RWPE2 (cell line): ENCODE measurements around the gene C11orf21.

Source experiments
- ATAC-seq: fragments of 200-7000 bp; cut with Tn5 transposase; 3 replicates; pipeline ENCODE4 v1.9.1; 2021; ENCODE audit warnings: low read depth
- DNase-seq: peaks from one replicate; pipeline ENCODE4 v3.0.0-alpha.2; 2020; ENCODE audit warnings: low spot score
- H3K27ac ChIP-seq: fragments of 450-650 bp; 2 replicates; pipeline ENCODE4 v1.5.1; 2017; ENCODE audit warnings: mild to moderate bottlenecking; ENCODE audit not compliant: poor library complexity, severe bottlenecking
- H3K27me3 ChIP-seq: fragments of 250-450 bp; sonication (Bioruptor Pico); 2 replicates; pipeline ENCODE4 v1.5.1; 2021; ENCODE audit warnings: mild to moderate bottlenecking, moderate library complexity; ENCODE audit not compliant: insufficient read depth, poor library complexity, severe bottlenecking
- H3K36me3 ChIP-seq: fragments of 250-450 bp; sonication (Bioruptor Pico); 2 replicates; pipeline ENCODE4 v1.5.1; 2020; ENCODE audit warnings: low read depth, mild to moderate bottlenecking, moderate library complexity
- H3K4me1 ChIP-seq: fragments of 250-450 bp; sonication (Bioruptor Pico); 2 replicates; pipeline ENCODE4 v1.5.1; 2021; ENCODE audit warnings: mild to moderate bottlenecking, moderate library complexity; ENCODE audit not compliant: insufficient read depth, poor library complexity, severe bottlenecking
- H3K4me3 ChIP-seq: fragments of 250-450 bp; sonication (Bioruptor Pico); 2 replicates; pipeline ENCODE4 v1.5.1; 2021; ENCODE audit warnings: mild to moderate bottlenecking, moderate library complexity; ENCODE audit not compliant: severe bottlenecking
- H3K9me3 ChIP-seq: fragments of 250-450 bp; sonication (Bioruptor Pico); 2 replicates; pipeline ENCODE4 v1.5.1; 2021; ENCODE audit warnings: mild to moderate bottlenecking, moderate library complexity; ENCODE audit not compliant: severe bottlenecking
- CTCF ChIP-seq: fragments of 450-650 bp; IDR thresholded peaks from one replicate; pipeline ENCODE4 v1.5.1; 2017; ENCODE audit warnings: mild to moderate bottlenecking, moderate library complexity; ENCODE audit not compliant: poor library complexity, severe bottlenecking

The C11orf21 gene

GRCh38 chr11:2269601-2270321, 32.0 kb downstream of the C11orf21 start:
- Histone ChIP-seq H3K4me3 (peak overlapping the region; percentile 42), H3K4me1 (no peaks in the 10 kb centered on the region), H3K36me3 (no peaks in the 10 kb centered on the region), H3K27me3 (peaks cover 24% of the 10 kb centered on the region), H3K27ac (peak overlapping the region; percentile 26), H3K9me3 (no peaks in the 10 kb centered on the region)
- ATAC-seq = peak; percentile 43
- DNase-seq = peak; percentile 49
- TF ChIP-seq CTCF = peak; percentile 45

- no peaks in the 10 kb centered on the region for H3K36me3 ChIP-seq
- no peak for TF ChIP-seq CTCF
- H3K4me3 ChIP-seq = peak overlapping the region; percentile 42
- H3K27ac ChIP-seq = peak overlapping the region; percentile 26
- H3K4me1 ChIP-seq = no peaks in the 10 kb centered on the region
- H3K27me3 ChIP-seq = peaks cover 24% of the 10 kb centered on the region
- ATAC-seq = peak; percentile 52
- DNase-seq = peak; percentile 74
- H3K9me3 ChIP-seq = no peaks in the 10 kb centered on the region
Measured at GRCh38 chr11:2268729-2269600, 32.8 kb downstream of the C11orf21 start.

GRCh38 chr11:2267851-2268728, 33.6 kb downstream of the C11orf21 start:
- no peaks in the 10 kb centered on the region for H3K4me1 ChIP-seq
- no peaks in the 10 kb centered on the region for H3K9me3 ChIP-seq
- TF ChIP-seq CTCF = no peak
- no peak overlapping the region for H3K27ac ChIP-seq
- peaks cover 24% of the 10 kb centered on the region for H3K27me3 ChIP-seq
- peak; percentile 45 for DNase-seq
- H3K4me3 ChIP-seq = no peak overlapping the region
- no peak for ATAC-seq
- H3K36me3 ChIP-seq = no peaks in the 10 kb centered on the region

- H3K4me1 ChIP-seq = no peaks in the 10 kb centered on the region
- H3K36me3 ChIP-seq = no peaks in the 10 kb centered on the region
- TF ChIP-seq CTCF = no peak
- H3K4me3 ChIP-seq = no peak overlapping the region
- no peak overlapping the region for H3K27ac ChIP-seq
- peaks cover 23% of the 10 kb centered on the region for H3K27me3 ChIP-seq
- peak; percentile 55 for DNase-seq
- H3K9me3 ChIP-seq = no peaks in the 10 kb centered on the region
- ATAC-seq = no peak
Measured at GRCh38 chr11:2267306-2267850, 34.3 kb downstream of the C11orf21 start.
